Muscle layer of colon (tissue), 2 donors: ENCODE data around the gene MBD3L3.
"Not testable (repeated sequence)": the region's sequence is repeated elsewhere in the genome, so short reads cannot be mapped to it uniquely, and the experiment has no call there.

Experiments used
- H3K27ac ChIP-seq: one replicate; pipeline ENCODE4 v1.7.0; 2013; ENCODE audit warnings: low read depth, mild to moderate bottlenecking, low read length, moderate library complexity
- H3K27me3 ChIP-seq, 2 donors: one replicate each; pipeline ENCODE4 v1.7.0; 2013; ENCODE audit warnings: low read length in 2 of 2, mild to moderate bottlenecking in 2 of 2; ENCODE audit not compliant: insufficient read depth in 2 of 2, control insufficient read depth in 1 of 2
- H3K36me3 ChIP-seq: one replicate; pipeline ENCODE4 v1.7.0; 2013; ENCODE audit warnings: mild to moderate bottlenecking, low read length; ENCODE audit not compliant: insufficient read depth
- H3K4me1 ChIP-seq: one replicate; pipeline ENCODE4 v1.7.0; 2013; ENCODE audit warnings: mild to moderate bottlenecking, low read length; ENCODE audit not compliant: insufficient read depth
- H3K4me3 ChIP-seq, 2 donors: one replicate each; pipeline ENCODE4 v1.7.0; 2013; ENCODE audit warnings: low read length in 2 of 2, low read depth in 1 of 2, mild to moderate bottlenecking in 1 of 2, moderate library complexity in 1 of 2
- H3K9ac ChIP-seq: one replicate; pipeline ENCODE4 v1.7.0; 2013; ENCODE audit warnings: low read length
- H3K9me3 ChIP-seq: one replicate; pipeline ENCODE4 v1.7.0; 2013; ENCODE audit warnings: mild to moderate bottlenecking, low read length
- donor health status: abdominal sarcoma.
- donor health status: Adenocarcinoma of cecum.

Gene MBD3L3

DNA sequence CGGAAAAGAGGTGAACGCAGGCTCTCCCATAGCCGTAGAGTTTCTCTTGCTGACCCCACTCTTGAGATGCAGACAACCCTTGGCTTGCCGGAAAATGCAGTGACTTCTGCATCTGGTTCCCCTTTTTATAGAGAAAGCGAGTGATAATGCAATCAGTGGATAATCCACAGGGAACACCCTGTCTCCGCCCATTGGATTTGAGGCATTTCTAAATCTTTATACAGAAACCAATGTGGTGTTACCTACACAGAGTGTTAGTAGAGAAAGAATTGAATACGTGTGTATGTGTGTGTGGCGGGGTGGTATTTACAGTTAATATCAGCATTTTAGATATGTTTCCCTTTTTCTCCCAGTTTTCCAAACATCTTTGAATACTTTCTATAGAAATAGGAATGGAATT lies at the start of gene MBD3L3:
Gene MBD3L3, minus strand, starts transcription at position 101 of the 400 bp plus-strand sequence. Its CDS starts 71 bp downstream, at position 30.
- H3K27ac ChIP-seq, H3K9ac ChIP-seq, H3K4me3 ChIP-seq, H3K9me3 ChIP-seq, H3K27me3 ChIP-seq, H3K4me1 ChIP-seq, H3K36me3 ChIP-seq: not testable (repeated sequence)

DNA sequence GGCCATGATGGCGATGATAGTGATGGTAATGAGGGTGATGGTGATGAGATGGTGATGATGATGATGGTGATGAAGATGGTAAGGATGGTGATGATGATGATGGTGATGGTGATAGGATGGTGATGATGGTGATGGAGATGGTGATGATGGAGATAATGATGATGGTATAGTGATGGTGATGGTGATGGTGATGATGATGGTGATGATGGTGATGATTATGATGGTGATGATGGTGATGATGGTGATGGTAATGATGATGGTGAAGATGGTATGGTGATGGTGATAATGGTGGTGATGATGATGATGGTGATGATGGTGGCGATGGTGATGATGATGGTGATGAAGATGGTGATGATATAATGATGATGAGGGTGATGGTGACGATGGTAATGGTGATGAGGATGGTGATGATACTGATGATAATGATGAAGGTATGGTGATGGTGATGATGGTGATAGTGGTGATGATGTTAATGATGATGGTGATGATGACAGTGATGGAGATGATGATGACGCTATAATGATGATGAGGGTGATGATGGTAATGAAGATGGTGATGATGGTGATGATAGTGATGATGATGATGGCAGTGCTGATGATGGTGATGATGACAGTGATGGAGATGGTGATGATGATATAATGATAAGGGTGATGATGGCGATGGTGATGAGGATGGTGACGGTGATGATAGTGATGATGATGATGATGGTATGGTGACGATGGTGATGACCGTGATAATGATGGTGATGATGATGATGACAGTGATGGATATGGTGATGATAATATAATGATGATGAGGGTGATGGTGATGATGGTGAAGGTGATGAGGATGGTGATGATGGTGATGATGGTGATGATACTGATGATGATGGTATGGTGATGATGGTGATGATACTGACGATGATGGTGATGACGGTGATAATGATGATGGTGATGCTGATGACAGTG lies 48.5 kb upstream of the MBD3L3 start:
- Histone ChIP-seq H3K9me3 (no peaks in the 10 kb centered on the region), H3K36me3 (no peaks in the 10 kb centered on the region), H3K27me3 (no peaks in the 10 kb centered on the region), H3K27ac (no peak overlapping the region), H3K4me3 (no peak overlapping the region), H3K9ac (no peak overlapping the region), H3K4me1 (peaks cover 3% of the 10 kb centered on the region)

GRCh38 chr19:7104747-7105447 lies 46.4 kb upstream of the MBD3L3 start:
- H3K4me1 ChIP-seq = peaks cover 4% of the 10 kb centered on the region
- H3K9ac ChIP-seq = no peak overlapping the region
- H3K27ac ChIP-seq = no peak overlapping the region
- no peaks in the 10 kb centered on the region for H3K9me3 ChIP-seq
- no peak overlapping the region for H3K4me3 ChIP-seq
- no peaks in the 10 kb centered on the region for H3K36me3 ChIP-seq
- no peaks in the 10 kb centered on the region for H3K27me3 ChIP-seq

- Histone ChIP-seq H3K4me1 (peaks cover 9% of the 10 kb centered on the region), H3K9ac (no peak overlapping the region), H3K36me3 (no peaks in the 10 kb centered on the region), H3K27me3 (no peaks in the 10 kb centered on the region), H3K4me3 (no peak overlapping the region), H3K9me3 (no peaks in the 10 kb centered on the region), H3K27ac (no peak overlapping the region)
Measured at GRCh38 chr19:7101498-7102253, 43.2 kb upstream of the MBD3L3 start.

DNA sequence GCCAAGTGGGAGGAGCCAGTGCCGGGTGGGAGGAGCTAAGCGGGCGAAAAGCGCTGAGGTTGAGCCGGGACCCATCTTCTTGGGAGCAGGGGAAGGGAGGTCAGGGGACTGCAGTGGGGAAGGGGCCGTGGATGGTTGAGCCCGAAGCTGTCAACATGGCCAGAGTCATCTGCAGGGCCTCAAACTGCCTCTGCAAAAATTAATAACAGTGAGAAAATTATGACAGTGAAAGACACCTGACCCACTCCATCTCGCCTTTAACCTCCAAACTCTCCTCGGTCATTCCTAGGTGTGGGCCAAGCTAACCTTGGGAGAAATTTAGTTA lies 41.1 kb upstream of the MBD3L3 start:
- H3K27ac ChIP-seq = peak overlapping the region; percentile 93
- peaks cover 9% of the 10 kb centered on the region for H3K4me1 ChIP-seq
- H3K4me3 ChIP-seq = peak overlapping the region; percentile 72 to 74
- no peak overlapping the region for H3K9ac ChIP-seq
- H3K9me3 ChIP-seq = no peaks in the 10 kb centered on the region
- no peaks in the 10 kb centered on the region for H3K36me3 ChIP-seq
- no peaks in the 10 kb centered on the region for H3K27me3 ChIP-seq

DNA sequence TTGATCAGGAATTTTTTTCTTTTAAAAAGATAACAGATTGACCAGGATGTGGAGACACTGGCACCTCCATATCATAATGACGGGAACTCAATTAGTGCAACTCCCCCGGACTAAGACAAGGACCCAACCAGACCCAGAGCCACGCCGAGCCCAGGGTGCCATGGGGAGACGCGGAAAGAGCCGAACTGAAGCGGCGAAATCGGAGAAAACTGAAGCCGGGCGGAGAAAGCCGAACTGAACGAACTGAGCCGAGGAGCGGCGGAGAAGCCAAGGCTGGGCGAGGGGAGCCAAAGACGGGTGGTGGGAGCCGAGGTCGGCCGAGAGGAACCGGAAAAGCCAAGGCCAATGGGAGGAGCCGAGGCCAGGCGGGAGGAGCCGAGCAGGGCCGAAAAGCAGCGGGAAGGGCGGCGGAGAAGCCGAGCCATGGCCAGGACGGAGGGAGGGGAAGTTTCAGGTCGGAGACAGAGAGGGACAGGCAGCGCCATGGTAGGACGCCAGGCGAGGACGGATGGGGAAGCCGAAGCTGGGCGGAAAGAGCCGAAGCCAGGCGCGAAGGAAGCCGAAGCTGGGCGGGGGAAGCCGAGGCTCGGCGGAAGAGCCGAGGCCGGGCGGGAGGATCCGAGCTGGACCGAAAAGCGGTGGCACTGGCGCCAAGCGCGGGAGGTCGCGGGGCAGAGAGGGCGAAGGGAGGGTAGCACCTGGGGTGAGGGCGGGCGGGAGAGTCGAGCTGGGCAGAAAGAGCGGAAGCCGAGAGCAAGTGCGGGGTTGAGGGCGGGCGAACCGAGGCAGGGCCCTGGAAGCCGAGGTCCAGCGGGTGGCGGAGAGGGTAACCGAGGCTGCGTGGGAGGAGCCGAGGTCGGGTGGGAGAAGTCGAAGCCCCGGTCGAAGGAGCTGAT lies 40.5 kb upstream of the MBD3L3 start:
- Histone ChIP-seq H3K4me1 (peaks cover 9% of the 10 kb centered on the region), H3K9ac (peak overlapping the region; percentile 59), H3K27me3 (no peaks in the 10 kb centered on the region), H3K27ac (peak overlapping the region; percentile 93), H3K9me3 (no peaks in the 10 kb centered on the region), H3K36me3 (no peaks in the 10 kb centered on the region), H3K4me3 (peak overlapping the region; percentile 72 to 74)

DNA sequence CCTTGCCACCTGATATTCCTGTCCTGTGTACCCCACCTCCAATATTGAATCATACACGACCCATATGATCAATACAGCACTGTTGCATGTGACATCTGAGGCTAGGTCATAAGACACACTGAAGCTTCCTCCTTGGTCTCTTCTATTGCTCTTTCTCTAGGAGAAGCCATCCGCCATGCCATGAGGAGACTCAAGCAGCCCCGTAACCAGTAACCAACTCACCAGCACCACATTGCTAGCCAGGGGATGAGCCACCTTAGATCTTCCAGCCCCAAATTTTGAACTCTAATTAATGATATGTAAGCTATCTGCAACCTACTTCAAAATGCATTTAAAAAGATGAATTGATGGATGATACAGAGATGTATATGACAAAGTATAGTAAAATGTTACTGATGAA lies 39.6 kb upstream of the MBD3L3 start:
- Histone ChIP-seq H3K9ac (no peak overlapping the region), H3K36me3 (no peaks in the 10 kb centered on the region), H3K4me3 (peak overlapping the region in 1 of 2 donors; percentile 74)

DNA sequence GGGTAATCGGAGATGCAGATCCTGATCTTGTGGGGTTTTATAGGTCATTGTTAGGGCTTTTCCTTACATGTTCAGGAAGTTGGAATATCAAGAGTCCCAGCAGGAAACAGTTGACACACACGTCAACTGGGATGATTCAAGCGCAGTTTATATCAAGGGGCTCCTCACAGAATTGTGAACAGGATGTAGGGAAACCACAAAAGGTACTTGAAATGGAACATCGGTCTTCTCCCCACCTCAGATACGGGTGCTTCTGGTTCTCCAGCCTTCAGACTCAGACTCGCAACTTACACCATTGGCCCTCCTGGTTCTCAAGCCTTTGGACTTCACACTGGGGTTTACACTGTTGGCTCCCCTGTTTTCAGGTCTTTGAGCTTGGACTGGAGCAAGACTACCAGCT lies 30.5 kb upstream of the MBD3L3 start:
- H3K9me3 ChIP-seq = peaks cover 28% of the 10 kb centered on the region
- no peaks in the 10 kb centered on the region for H3K4me1 ChIP-seq
- no peak overlapping the region for H3K27ac ChIP-seq
- peaks cover 11% of the 10 kb centered on the region for H3K36me3 ChIP-seq
- H3K9ac ChIP-seq = no peak overlapping the region
- H3K27me3 ChIP-seq = no peaks in the 10 kb centered on the region
- H3K4me3 ChIP-seq = no peak overlapping the region

More for the DNA sequence above, 39.6 kb upstream of the MBD3L3 start:
- Histone ChIP-seq H3K4me1 (peaks cover 9% of the 10 kb centered on the region), H3K9me3 (no peaks in the 10 kb centered on the region), H3K27me3 (no peaks in the 10 kb centered on the region), H3K27ac (no peak overlapping the region)

- no peaks in the 10 kb centered on the region for H3K27me3 ChIP-seq
- peaks cover 58% of the 10 kb centered on the region for H3K36me3 ChIP-seq
- H3K9ac ChIP-seq = no peak overlapping the region
- peaks cover 81% of the 10 kb centered on the region for H3K9me3 ChIP-seq
- no peak overlapping the region for H3K27ac ChIP-seq
- H3K4me1 ChIP-seq = no peaks in the 10 kb centered on the region
- peak overlapping the region in 1 of 2 donors; percentile 12 for H3K4me3 ChIP-seq
Measured at GRCh38 chr19:7083076-7083956, 24.8 kb upstream of the MBD3L3 start.

- H3K4me1 ChIP-seq = no peaks in the 10 kb centered on the region
- no peaks in the 10 kb centered on the region for H3K27me3 ChIP-seq
- no peak overlapping the region for H3K9ac ChIP-seq
- no peak overlapping the region for H3K27ac ChIP-seq
- H3K36me3 ChIP-seq = peaks cover 95% of the 10 kb centered on the region
- peaks cover 69% of the 10 kb centered on the region for H3K9me3 ChIP-seq
- H3K4me3 ChIP-seq = no peak overlapping the region
Measured at GRCh38 chr19:7078008-7078407, 19.5 kb upstream of the MBD3L3 start.
